ENCODE results near the gene SMTNL2.

Gene SMTNL2

DNA sequence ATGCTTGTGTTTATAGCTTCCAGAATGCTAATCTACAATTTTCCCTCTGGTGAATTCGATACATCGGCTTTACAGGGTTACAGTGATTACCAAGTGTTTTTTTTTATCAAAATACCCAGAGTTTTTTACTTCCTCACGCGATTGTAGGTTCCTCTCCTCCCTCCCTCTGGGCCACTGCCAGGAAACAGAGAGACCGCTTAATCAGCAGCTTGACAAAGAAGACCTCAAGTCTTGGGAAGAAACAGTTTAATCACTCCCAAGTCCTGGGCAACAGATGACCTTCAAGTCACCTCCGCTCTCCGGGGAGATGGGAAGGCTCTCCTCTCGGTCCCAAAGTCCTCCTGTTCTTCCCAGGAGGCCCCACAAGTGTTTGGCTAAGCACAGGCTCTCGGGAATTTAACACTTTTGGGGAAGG, 23.5 kb downstream of the SMTNL2 start:
- TF ChIP-seq, protein P1, sequence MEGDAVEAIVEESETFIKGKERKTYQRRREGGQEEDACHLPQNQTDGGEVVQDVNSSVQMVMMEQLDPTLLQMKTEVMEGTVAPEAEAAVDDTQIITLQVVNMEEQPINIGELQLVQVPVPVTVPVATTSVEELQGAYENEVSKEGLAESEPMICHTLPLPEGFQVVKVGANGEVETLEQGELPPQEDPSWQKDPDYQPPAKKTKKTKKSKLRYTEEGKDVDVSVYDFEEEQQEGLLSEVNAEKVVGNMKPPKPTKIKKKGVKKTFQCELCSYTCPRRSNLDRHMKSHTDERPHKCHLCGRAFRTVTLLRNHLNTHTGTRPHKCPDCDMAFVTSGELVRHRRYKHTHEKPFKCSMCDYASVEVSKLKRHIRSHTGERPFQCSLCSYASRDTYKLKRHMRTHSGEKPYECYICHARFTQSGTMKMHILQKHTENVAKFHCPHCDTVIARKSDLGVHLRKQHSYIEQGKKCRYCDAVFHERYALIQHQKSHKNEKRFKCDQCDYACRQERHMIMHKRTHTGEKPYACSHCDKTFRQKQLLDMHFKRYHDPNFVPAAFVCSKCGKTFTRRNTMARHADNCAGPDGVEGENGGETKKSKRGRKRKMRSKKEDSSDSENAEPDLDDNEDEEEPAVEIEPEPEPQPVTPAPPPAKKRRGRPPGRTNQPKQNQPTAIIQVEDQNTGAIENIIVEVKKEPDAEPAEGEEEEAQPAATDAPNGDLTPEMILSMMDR (IDR thresholded peaks at IDR 0.05), result no peak

DNA sequence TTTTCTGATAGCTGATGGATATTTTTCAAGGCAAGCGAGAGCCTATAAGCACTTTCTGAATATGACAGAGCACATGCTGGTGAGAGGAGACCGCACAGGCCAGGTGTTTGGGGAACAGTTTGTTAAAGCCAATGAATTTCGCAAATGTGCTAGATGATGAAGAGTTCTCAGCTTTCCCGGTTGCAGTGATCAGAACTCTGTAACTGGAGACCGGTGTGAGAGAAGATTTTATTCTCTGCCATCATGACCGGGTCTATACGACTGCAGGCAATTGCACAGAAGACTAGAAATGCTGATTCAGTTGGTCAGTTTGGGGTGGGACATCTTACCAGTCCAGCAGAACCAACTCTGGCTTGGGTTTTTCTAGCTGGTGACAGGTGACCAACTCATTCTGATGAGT, 25.4 kb downstream of the SMTNL2 start:
- TF ChIP-seq, protein P1 (IDR thresholded peaks at IDR 0.05), result no peak

DNA sequence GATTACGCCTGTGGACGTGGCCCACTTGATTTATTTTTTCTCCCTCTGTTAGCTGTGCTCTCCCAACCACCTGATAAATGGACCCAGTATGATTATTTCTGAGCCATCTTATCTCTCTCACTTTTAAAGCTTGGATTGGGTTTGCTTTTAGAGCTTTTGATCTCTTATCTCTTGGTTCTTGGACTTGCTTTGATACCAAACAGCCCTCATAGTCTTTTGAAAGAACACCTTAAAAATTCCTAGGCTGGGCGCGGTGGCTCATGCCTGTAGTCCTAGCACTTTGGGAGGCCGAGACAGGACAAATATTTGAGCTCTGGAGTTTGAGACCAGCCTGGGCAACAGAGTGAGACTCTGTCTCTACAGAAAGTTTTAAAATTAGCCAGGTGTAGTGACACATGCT, 25.8 kb downstream of the SMTNL2 start:
- TF ChIP-seq, protein P1 (IDR thresholded peaks at IDR 0.05), result no peak

DNA sequence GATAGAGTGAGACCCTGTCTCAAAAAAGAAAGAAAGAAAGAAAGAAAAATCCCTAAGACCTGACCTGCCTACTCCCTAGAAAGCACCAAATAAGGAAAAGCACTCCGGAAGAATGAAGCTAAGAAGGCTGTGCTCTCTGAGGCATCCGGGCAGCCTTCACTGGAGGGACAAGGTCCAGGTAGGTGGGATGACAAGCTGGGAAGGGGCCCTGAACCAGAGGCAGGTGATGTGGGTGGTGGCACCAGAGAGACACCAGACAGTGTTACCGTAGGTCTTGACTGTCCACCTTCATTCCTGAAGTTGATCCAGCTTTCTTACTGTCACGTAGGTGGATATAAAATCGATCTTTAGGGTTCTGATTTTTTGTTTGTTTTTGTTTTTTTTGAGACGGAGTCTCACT, 26.3 kb downstream of the SMTNL2 start:
- TF ChIP-seq, protein P1 (IDR thresholded peaks at IDR 0.05), result no peak

DNA sequence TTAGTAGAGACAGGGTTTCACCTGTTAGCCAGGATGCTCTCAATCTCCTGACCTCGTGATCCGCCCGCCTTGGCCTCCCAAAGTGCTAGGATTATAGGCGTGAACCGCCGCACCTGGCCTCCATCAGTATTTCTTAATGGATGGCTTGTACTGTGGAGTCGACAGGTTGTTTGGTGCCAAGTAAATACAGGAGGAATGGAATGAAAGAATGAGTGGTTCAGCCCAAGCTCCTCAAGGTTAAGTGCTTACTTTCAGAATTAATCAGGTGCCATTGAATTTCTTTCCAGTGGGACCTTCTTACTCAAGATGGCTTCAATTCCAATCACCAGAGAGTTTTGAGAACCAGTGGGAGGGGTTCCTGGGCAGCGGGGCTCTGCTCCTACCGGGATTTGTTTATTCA, 32.1 kb downstream of the SMTNL2 start:
- TF ChIP-seq, protein P1 (IDR thresholded peaks at IDR 0.05), result no peak

DNA sequence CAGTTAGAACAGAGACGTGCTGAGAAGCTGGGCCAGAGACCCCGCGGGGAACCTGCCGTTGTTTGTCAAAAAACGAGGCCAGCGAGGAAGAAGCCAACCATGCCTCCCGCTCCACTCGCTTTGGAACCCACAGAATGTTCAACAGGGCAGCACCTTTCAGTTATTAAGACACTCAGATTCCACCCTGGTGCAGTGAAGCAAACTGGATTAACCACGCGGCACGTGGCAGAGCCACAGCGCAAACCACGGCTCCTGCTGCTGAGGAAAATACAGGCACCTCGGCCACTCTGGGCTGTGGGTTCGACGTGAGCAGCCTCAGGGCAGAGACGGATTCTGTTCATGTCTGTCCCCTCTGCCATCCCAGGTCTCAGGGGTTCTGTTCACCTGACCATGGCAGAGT, 32.8 kb downstream of the SMTNL2 start:
- TF ChIP-seq, protein P1 (IDR thresholded peaks at IDR 0.05), result no peak

DNA sequence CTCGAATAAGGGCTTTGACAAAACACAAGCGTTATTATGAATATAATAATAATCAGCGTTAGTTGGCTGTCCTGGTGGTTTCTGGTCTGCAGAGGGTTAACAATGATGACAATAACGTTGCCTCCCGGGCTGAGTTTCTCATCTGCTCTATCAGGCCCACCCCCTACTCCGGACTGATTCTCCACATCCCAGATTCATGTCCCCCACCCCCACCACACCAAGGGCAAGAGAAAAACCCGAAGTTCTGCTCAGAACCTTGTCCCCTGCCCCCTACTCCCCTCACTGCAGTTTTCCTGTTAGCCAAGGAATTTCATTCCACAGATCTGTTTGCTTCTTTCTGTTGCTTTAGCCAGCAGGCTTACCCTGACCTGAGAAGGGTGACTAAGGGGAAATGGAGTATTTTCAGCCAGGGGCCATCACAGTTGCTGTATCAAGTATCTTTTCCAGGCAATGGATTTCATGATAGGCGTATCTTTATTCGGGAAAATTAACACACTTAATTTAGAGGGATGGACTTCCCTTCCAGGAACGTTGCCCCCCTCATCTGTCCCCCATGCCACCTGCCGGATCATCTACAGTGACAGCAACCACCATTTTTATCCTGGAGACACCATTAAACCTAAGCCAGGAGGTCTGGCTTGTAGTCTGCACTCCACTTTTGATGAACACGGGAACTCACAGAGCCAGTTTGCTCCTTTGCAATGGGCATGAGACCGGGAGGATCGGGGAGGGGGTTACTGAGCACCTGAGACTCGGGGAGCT, 33.4 kb downstream of the SMTNL2 start:
- TF ChIP-seq, protein P1 (IDR thresholded peaks at IDR 0.05), result no peak
